Hepatocyte (in vitro differentiated cells): ENCODE measurements around the gene KIRREL2. TPM values are rescaled to one million over a fixed set of nuclear protein-coding genes. Genes with fewer than 3 reads are reported as not detected.
"Not testable (repeated sequence)": the region's sequence is repeated elsewhere in the genome, so short reads cannot be mapped to it uniquely, and the experiment has no call there.

Experiments used
- DNase-seq: peaks from one replicate; pipeline ENCODE4 v3.0.0-alpha.2; 2016; ENCODE audit warnings: low spot score
- H2AFZ ChIP-seq: fragments of 200-600 bp; sonication (generic); 2 replicates; pipeline ENCODE4 v1.6.0; 2016; ENCODE audit warnings: antibody characterized with exemption, mild to moderate bottlenecking
- H3K27ac ChIP-seq: fragments of 200-600 bp; sonication (generic); 2 replicates; pipeline ENCODE4 v1.5.1; 2016; ENCODE audit warnings: mild to moderate bottlenecking
- H3K27me3 ChIP-seq: fragments of 200-600 bp; sonication (generic); 2 replicates; pipeline ENCODE4 v1.6.1; 2016
- H3K36me3 ChIP-seq: fragments of 200-600 bp; sonication (generic); replicated peaks from 2 replicates; pipeline ENCODE4 v1.5.1; 2016; ENCODE audit warnings: low read depth; ENCODE audit not compliant: insufficient read depth
- H3K4me1 ChIP-seq: fragments of 200-600 bp; sonication (generic); 2 replicates; pipeline ENCODE4 v1.5.1; 2016; ENCODE audit warnings: mild to moderate bottlenecking, moderate library complexity; ENCODE audit not compliant: insufficient read depth
- H3K4me2 ChIP-seq: fragments of 200-600 bp; sonication (generic); 2 replicates; pipeline ENCODE4 v1.6.0; 2016
- H3K4me3 ChIP-seq: fragments of 200-600 bp; sonication (generic); 2 replicates; pipeline ENCODE4 v1.5.1; 2016; ENCODE audit warnings: mild to moderate bottlenecking
- H3K79me2 ChIP-seq: fragments of 200-600 bp; sonication (generic); 2 replicates; pipeline ENCODE4 v1.6.0; 2017; ENCODE audit warnings: mild to moderate bottlenecking
- H3K9me2 ChIP-seq: fragments of 200-600 bp; sonication (generic); replicated peaks from 2 replicates; pipeline ENCODE4 v1.6.0; 2017; ENCODE audit warnings: mild to moderate bottlenecking; ENCODE audit not compliant: insufficient read depth
- H3K9me3 ChIP-seq: fragments of 200-600 bp; sonication (generic); 2 replicates; pipeline ENCODE4 v1.5.1; 2016; ENCODE audit warnings: low read depth, mild to moderate bottlenecking
- H4K20me1 ChIP-seq: fragments of 200-600 bp; sonication (generic); 2 replicates; pipeline ENCODE4 v1.6.0; 2016; ENCODE audit warnings: mild to moderate bottlenecking; ENCODE audit not compliant: insufficient read depth, poor library complexity, severe bottlenecking
- CTCF ChIP-seq: fragments of 200-600 bp; sonication (generic); IDR thresholded peaks from 2 replicates; pipeline ENCODE4 v1.5.1; 2016; ENCODE audit warnings: antibody characterized with exemption, mild to moderate bottlenecking; ENCODE audit not compliant: poor library complexity
- EZH2 ChIP-seq: fragments of 200-600 bp; sonication (generic); IDR thresholded peaks from 2 replicates; pipeline ENCODE4 v1.6.1; 2016; ENCODE audit warnings: antibody characterized with exemption, mild to moderate bottlenecking, borderline replicate concordance
- EZH2phosphoT487 ChIP-seq: fragments of 200-600 bp; sonication (generic); IDR thresholded peaks from one replicate; pipeline ENCODE4 v1.6.1; 2018; ENCODE audit warnings: antibody characterized with exemption, mild to moderate bottlenecking, low read depth, moderate library complexity; ENCODE audit not compliant: unreplicated experiment, severe bottlenecking
- WGBS: methylation state at CpG from one replicate; pipeline ENCODE4 v1.1.6; 2016; ENCODE audit warnings: low lambda C conversion rate; ENCODE audit errors: missing lambda C conversion rate; 5-methylcytosine and 5-hydroxymethylcytosine counted together
- polyA plus RNA-seq: library from polyadenylated mRNA; unstranded; fragments of >200 nt; fragmentation: Nextera tagmentation; extraction: Ambion mirVana; gene quantifications from 2 replicates; pipeline ENCODE4 v1.2.1, GENCODE V29; 2016
- total RNA-seq: library from RNA; depleted of rRNA; stranded (reverse); fragments of >200 nt; gene quantifications from 2 replicates; pipeline ENCODE4 v1.2.3, GENCODE V29; 2014

KIRREL2 gene
- total and polyA plus RNA-seq, 2 experiments from 2014 or later, result 1.4 to 2.3 TPM

GRCh38 chr19:35907377-35907745, 50.6 kb downstream of the KIRREL2 start:
- 29% methylated on average over 10 of the region's 12 CpGs for WGBS
- no peaks in the 10 kb centered on the region for H3K36me3 ChIP-seq

GRCh38 chr19:35908010-35908441, 51.3 kb downstream of the KIRREL2 start, which contains the start of gene TYROBP:
TYROBP (minus strand) TSS chr19:35908295; CDS start chr19:35908228, 67 bp downstream.
- no peak within 1 kb of the TSS for H3K27ac ChIP-seq
- TF ChIP-seq CTCF (no peak), EZH2phosphoT487 (no peak), EZH2 (no peak)
- H3K4me2 ChIP-seq, result no peak within 1 kb of the TSS
- no peaks in the 10 kb centered on the region for H3K4me1 ChIP-seq
- no peaks in the 10 kb centered on the region for H3K9me3 ChIP-seq
- H3K36me3 ChIP-seq, result no peaks in the 10 kb centered on the region
- H3K27me3 ChIP-seq, result no peaks in the 10 kb centered on the region
- no peak within 1 kb of the TSS for H3K4me3 ChIP-seq
- H3K9me2 ChIP-seq, result no peaks in the 10 kb centered on the region
- 81% methylated on average over 9 of the region's 9 CpGs for WGBS
- no peaks in the 10 kb centered on the region for H4K20me1 ChIP-seq
- H3K79me2 ChIP-seq, result no peaks in the 10 kb centered on the region
- no peak for DNase-seq
- H2AFZ ChIP-seq, result no peak within 1 kb of the TSS

More at GRCh38 chr19:35907377-35907745, 50.6 kb downstream of the KIRREL2 start:
- Histone ChIP-seq H3K4me1 (no peaks in the 10 kb centered on the region), H3K9me2 (no peaks in the 10 kb centered on the region), H3K4me3 (no peak overlapping the region), H4K20me1 (no peaks in the 10 kb centered on the region), H3K4me2 (no peak overlapping the region), H3K27ac (no peak overlapping the region), H3K27me3 (no peaks in the 10 kb centered on the region), H3K79me2 (no peaks in the 10 kb centered on the region), H3K9me3 (no peaks in the 10 kb centered on the region), H2AFZ (no peak overlapping the region)
- TF ChIP-seq EZH2 (no peak), EZH2phosphoT487 (no peak), CTCF (no peak)
- DNase-seq, result no peak

GRCh38 chr19:35908973-35909683, 52.4 kb downstream of the KIRREL2 start:
- Histone ChIP-seq H3K79me2 (no peaks in the 10 kb centered on the region), H3K27me3 (no peaks in the 10 kb centered on the region), H3K4me2 (no peak overlapping the region), H3K9me3 (no peaks in the 10 kb centered on the region), H2AFZ (no peak overlapping the region), H4K20me1 (no peaks in the 10 kb centered on the region), H3K4me1 (no peaks in the 10 kb centered on the region), H3K36me3 (no peaks in the 10 kb centered on the region), H3K4me3 (no peak overlapping the region), H3K27ac (no peak overlapping the region), H3K9me2 (no peaks in the 10 kb centered on the region)
- DNase-seq, result no peak
- TF ChIP-seq EZH2 (no peak), CTCF (no peak), EZH2phosphoT487 (no peak)
- 83% methylated on average over 10 of the region's 10 CpGs for WGBS

- Histone ChIP-seq H3K79me2 (no peaks in the 10 kb centered on the region), H4K20me1 (no peaks in the 10 kb centered on the region), H2AFZ (no peak overlapping the region), H3K4me1 (no peaks in the 10 kb centered on the region), H3K9me2 (no peaks in the 10 kb centered on the region), H3K36me3 (no peaks in the 10 kb centered on the region), H3K4me3 (no peak overlapping the region), H3K27me3 (no peaks in the 10 kb centered on the region), H3K4me2 (no peak overlapping the region), H3K9me3 (no peaks in the 10 kb centered on the region), H3K27ac (no peak overlapping the region)
- DNase-seq, result no peak
- 88% methylated on average over 6 of the region's 6 CpGs for WGBS
- TF ChIP-seq EZH2phosphoT487 (no peak), EZH2 (no peak), CTCF (no peak)
Measured at GRCh38 chr19:35909684-35910035, 52.9 kb downstream of the KIRREL2 start.

GRCh38 chr19:35910355-35910754, 53.6 kb downstream of the KIRREL2 start:
- not testable (repeated sequence) for H3K27ac ChIP-seq, H3K4me1 ChIP-seq, H3K9me3 ChIP-seq, DNase-seq, H3K36me3 ChIP-seq, H2AFZ ChIP-seq, H3K79me2 ChIP-seq, H3K4me3 ChIP-seq, H4K20me1 ChIP-seq, H3K9me2 ChIP-seq, H3K4me2 ChIP-seq, H3K27me3 ChIP-seq
- WGBS, result 93% methylated on average over 14 of the region's 14 CpGs
